ENCODE results near the gene LAMC2.

Gene LAMC2

DNA sequence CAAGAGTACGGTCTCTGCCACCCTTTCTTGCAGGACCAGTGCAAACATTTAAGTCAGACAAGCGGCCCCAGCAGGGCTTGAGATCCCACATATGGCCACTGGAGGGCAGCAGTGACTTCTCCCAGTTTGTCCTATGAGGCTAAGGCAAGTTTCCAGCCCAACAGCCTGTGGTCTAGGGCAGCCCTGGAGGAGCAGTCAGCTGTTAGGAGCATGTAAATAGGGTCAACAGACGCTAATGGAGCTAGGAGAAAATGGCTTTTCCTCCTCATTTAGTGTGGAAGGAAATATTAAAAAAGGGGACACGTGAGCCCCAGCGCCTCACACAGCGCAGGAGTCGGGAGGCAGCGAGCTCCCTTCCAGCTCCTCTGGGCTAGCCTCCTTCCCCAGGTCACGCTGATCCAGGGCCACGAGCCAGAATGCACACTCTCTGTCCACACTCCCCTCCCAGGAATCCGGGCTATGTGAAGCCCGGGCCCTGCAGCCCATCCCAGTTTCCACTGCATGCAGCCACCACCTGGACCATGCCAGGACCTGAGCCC, 95.6 kb downstream of the LAMC2 start:
- no peak overlapping the region for H3K4me3 ChIP-seq (ENCODE audit: low read length)
- TF ChIP-seq, protein P1, sequence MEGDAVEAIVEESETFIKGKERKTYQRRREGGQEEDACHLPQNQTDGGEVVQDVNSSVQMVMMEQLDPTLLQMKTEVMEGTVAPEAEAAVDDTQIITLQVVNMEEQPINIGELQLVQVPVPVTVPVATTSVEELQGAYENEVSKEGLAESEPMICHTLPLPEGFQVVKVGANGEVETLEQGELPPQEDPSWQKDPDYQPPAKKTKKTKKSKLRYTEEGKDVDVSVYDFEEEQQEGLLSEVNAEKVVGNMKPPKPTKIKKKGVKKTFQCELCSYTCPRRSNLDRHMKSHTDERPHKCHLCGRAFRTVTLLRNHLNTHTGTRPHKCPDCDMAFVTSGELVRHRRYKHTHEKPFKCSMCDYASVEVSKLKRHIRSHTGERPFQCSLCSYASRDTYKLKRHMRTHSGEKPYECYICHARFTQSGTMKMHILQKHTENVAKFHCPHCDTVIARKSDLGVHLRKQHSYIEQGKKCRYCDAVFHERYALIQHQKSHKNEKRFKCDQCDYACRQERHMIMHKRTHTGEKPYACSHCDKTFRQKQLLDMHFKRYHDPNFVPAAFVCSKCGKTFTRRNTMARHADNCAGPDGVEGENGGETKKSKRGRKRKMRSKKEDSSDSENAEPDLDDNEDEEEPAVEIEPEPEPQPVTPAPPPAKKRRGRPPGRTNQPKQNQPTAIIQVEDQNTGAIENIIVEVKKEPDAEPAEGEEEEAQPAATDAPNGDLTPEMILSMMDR (conservative IDR thresholded peaks at IDR 0.05; ENCODE audit: low read length): peak; percentile 86
- DNase-seq (ENCODE audit: low read depth): peak; percentile 96

DNA sequence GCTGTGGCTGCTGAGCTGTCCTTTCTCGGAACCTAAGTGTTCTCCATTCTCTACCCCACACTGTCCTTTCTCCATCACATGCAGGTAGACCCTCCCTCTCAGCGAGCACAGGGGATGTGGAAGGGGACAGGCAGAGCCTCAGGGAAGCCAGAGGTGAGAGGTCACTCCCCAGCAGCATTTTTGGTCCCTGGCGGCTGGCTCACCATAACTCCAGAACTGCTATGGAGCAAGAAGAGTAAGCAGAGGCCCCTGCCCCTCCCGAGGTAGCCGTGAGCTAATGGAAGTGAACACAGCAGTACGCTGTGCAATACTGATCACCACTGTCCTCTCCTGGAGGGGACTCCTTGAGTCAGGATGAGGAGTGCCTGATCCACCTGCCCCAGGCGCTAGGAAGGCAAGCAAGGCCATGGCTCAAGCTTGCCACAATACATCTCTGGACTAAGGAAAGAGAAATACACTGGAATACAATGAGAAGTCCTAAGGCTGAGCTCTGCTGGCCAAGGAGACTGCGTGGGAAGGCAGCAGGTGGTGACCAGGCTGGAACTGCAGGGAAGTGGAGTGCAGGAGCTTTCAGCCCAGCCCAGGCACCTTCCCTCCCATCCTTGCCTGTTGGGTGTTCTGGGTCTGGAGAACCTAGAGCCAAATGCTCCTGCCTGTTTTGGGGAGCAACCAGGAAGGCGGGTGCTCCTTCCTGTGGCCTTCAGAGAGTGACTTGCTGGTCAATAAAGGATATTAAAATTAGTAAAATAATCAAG, 96.2 kb downstream of the LAMC2 start:
- H3K4me3 ChIP-seq (ENCODE audit: low read length): no peak overlapping the region
- DNase-seq (ENCODE audit: low read depth): no peak
- TF ChIP-seq, protein P1 (conservative IDR thresholded peaks at IDR 0.05; ENCODE audit: low read length): no peak

DNA sequence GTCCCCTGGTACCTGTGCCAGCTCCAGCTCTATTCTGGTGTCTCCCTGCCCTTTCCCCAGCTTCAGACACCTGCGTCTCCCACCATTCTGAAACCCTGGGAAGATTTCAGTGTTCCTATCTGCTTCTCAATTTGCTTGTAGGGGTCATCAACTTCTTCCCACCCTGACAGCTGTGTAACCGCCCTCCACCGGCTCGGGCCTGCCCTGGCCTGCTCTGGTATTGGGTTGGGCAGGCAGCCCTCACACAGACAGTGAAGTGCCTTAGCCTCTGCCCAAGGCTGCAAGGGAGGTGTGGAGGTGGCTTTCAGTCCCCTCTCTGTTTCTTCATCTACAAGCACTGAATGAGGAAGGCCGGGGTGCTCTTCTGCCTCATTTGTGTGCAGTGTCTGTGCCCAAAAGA, 97.2 kb downstream of the LAMC2 start:
- no peak for DNase-seq (ENCODE audit: low read depth)
- H3K4me3 ChIP-seq (ENCODE audit: low read length): no peak overlapping the region
- TF ChIP-seq, protein P1 (conservative IDR thresholded peaks at IDR 0.05; ENCODE audit: low read length): no peak

DNA sequence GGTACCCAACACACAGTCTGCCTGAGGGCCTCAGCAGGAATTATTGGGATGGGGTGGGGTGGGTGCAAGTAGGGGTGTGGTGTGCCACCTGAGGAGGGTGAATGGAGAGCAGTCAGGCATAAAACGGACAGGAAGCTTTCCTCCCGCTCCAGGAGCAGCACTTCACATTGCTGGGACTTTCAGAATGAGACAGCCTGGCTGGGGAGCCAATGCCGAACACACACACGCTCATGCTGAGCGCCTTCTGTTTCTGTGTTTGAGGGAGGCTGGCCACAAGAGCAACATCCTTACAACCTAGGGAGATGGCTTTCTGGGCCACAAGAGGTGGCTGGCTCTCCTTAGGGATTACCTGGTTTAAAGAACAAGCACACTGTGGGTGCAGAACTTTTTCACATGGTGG, 98.0 kb downstream of the LAMC2 start:
- TF ChIP-seq, protein P1 (conservative IDR thresholded peaks at IDR 0.05; ENCODE audit: low read length): no peak
- no peak overlapping the region for H3K4me3 ChIP-seq (ENCODE audit: low read length)
- no peak for DNase-seq (ENCODE audit: low read depth)

DNA sequence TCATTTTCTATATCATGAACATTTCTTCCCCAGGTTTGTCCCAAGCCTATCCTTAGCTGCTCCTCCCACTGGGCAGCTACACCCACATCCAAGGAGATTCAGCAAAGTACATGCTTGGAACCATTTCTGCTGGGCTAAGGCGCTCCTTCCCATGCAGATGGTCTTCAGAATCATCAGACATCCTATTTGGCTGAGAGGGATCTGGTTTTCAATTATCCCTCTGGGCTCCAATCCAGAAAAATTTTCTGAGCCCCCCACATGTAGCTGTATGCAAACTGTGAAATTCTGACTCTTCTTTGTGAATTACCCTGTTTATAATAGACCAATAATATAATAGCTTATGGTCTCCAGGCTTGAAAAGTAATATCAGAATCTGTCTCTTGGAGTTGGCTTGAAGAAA, 99.2 kb downstream of the LAMC2 start:
- DNase-seq (ENCODE audit: low read depth): no peak
- no peak overlapping the region for H3K4me3 ChIP-seq (ENCODE audit: low read length)
- TF ChIP-seq, protein P1 (conservative IDR thresholded peaks at IDR 0.05; ENCODE audit: low read length): no peak

DNA sequence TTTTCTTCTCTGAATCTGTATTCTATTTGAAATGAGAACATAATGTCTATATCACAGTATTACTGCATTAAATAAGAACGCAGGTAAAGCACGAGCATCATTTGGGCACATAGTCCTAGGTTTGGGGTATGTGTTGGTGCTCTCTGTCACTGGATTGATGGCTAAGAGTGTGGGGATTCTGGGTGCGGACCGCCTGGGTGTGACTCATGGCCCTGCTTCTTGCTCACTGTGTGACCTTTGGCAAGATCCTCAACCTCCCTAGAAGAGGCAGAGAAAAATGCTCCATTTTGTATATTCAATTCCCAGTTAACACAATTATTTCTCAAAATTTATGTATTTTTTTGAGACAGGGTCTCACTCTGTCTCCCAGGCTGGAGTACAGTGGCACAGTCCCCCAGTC, 99.7 kb downstream of the LAMC2 start:
- TF ChIP-seq, protein P1 (conservative IDR thresholded peaks at IDR 0.05; ENCODE audit: low read length): no peak
- no peak overlapping the region for H3K4me3 ChIP-seq (ENCODE audit: low read length)
- no peak for DNase-seq (ENCODE audit: low read depth)

DNA sequence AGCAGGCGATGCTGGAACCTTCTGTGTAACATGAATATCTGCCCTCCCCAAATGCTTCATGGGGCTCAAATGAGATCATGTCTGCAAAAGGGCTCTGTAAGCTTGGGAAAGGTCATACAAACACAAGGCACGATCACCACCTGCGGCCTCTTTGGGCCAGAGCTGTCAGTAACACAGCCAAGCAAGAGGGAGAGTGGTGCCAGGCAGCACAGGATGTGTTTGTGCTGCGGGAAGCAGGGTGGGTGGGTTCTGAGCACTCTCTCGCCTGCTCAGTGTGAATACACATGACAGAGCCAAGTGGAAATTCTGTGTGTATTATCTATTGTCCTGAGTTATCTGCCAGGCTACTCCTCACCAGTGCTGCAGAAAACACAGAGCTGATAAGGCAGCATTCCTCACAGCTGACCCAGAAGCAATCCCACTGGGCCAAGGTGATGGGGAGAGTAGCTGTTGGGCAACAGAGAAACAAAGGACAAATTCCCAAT, 101.2 kb downstream of the LAMC2 start:
- TF ChIP-seq, protein P1 (conservative IDR thresholded peaks at IDR 0.05; ENCODE audit: low read length): no peak
- H3K4me3 ChIP-seq (ENCODE audit: low read length): no peak overlapping the region
- no peak for DNase-seq (ENCODE audit: low read depth)
